ENCODE measurements around the gene PIP4K2B. TPM values are rescaled to one million over a fixed set of nuclear protein-coding genes. Genes with fewer than 3 reads are reported as not detected.

PIP4K2B gene
- polyA plus RNA-seq (2013, experiment 1 of 2), result 32.6 TPM
- 29.2 TPM for polyA plus RNA-seq (2013, experiment 2 of 2)

DNA sequence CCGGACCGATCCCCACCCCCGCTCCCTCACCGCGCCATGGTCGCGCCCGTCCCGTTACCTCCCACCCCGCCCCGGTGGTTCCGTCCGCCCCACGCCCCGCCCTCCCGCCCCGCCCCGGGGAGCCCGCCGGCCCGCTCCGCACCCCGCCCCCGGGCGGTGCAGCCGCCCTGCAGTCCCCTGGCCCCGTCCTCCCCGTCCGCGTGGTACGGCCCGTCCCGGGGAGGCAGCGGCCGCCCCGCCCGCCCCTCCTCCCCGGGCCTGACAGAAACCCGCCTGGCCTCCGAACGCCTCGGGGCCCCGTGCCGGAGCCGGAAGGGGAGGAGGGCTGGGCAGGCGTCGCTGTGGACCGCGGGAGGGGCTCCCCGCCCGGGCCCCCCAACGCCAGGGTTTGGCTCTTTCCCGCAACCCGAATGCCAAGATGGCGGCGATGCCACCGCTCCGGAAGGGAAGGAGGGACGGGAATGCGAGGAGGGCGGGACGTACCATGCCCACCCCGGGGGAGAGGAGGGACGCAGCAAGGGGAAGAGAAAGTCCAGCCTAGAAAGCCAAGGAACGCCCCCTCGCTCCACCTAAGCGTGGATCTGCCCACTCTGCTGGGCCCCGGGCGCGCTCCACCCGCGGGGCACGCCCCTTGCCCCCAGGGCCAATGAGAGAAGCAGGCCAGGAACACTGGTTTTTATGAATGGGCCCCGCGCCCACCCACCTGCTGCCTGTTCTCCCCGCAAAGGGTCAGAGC lies at the start of gene PIP4K2B:
TSS of gene PIP4K2B (minus strand) at position 56 of the 736 bp plus-strand sequence. CDS start 132 bp downstream, outside the sequence.
- Histone ChIP-seq H3K9me3 (ENCODE audit: control insufficient read depth, low read length) (no peaks in the 10 kb centered on the region), H2BK15ac (ENCODE audit: low read depth, poor library complexity, severe bottlenecking) (peak within 1 kb of the TSS; percentile 100), H2BK120ac (ENCODE audit: low read depth, low read length) (peak within 1 kb of the TSS; percentile 96), H3K36me3 (ENCODE audit: control insufficient read depth in 1 of 2, insufficient read depth in 2 of 2, low read depth in 1 of 2, low read length in 2 of 2) (peaks cover 19 to 41% of the 10 kb centered on the region in 2 experiments), H3K14ac (ENCODE audit: low read length in 2 of 2) (peak within 1 kb of the TSS in 1 of 2 experiments; percentile 100), H3K27me3 (ENCODE audit: control insufficient read depth in 1 of 2, insufficient read depth in 1 of 2, low read length in 2 of 2) (no peaks in the 10 kb centered on the region), H2AFZ (ENCODE audit: low read depth, low read length) (peak within 1 kb of the TSS; percentile 92), H3K18ac (ENCODE audit: low read depth in 1 of 2, low read length in 2 of 2) (peak within 1 kb of the TSS; percentile 96 to 98), H4K8ac (ENCODE audit: low read length) (peak within 1 kb of the TSS; percentile 99), H3K4me1 (ENCODE audit: control insufficient read depth, insufficient read depth, low read depth, low read length) (peaks cover 8% of the 10 kb centered on the region), H3K23ac (ENCODE audit: low read length in 2 of 2) (peak within 1 kb of the TSS in 1 of 2 experiments; percentile 90), H2BK5ac (ENCODE audit: low read depth, low read length, poor library complexity, severe bottlenecking) (peak within 1 kb of the TSS; percentile 100), H4K91ac (ENCODE audit: low read length) (peak within 1 kb of the TSS; percentile 99), H3K27ac (ENCODE audit: low read length, poor library complexity, severe bottlenecking) (peak within 1 kb of the TSS; percentile 90), H3K4me3 (ENCODE audit: insufficient read depth in 1 of 2, low read depth in 1 of 2, low read length in 2 of 2) (peak within 1 kb of the TSS; percentile 89 to 93), H3K4ac (ENCODE audit: low read depth in 1 of 2, low read length in 2 of 2) (peak within 1 kb of the TSS; percentile 98 to 99), H3K9ac (ENCODE audit: low read length) (peak within 1 kb of the TSS; percentile 95), H2BK12ac (ENCODE audit: low read length in 2 of 2) (peak within 1 kb of the TSS in 1 of 2 experiments; percentile 46), H3K4me2 (ENCODE audit: low read length, poor library complexity, severe bottlenecking) (peak within 1 kb of the TSS; percentile 71), H2AK5ac (ENCODE audit: low read length, severe bottlenecking) (no peak within 1 kb of the TSS), H3K79me1 (replicated peaks; ENCODE audit: low read length, poor library complexity, severe bottlenecking) (peaks cover 2% of the 10 kb centered on the region)
- WGBS, result under 1% methylated on average over 44 of the region's 76 CpGs
- DNase-seq, result peak; percentile 98

DNA sequence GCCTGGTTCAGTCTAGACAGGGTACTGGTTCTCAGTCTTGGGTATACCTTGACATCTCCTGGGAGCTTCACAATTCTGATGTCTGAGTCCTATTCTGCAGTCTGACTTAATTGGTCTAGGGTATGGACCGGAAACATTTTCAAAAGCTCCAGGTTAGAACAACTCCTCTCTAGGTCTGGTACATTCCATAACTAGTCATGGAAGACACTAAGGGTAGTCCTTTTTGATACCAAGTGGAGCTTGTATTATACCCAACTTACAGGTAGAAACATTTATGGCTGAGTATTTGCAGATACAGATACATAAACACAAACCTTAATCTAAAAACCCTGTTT lies 49.2 kb upstream of the PIP4K2B start:
- WGBS, result 100% methylated on average over 1 of the region's 1 CpG
- Histone ChIP-seq H3K4me3 (ENCODE audit: insufficient read depth in 1 of 2, low read depth in 1 of 2, low read length in 2 of 2) (no peak overlapping the region), H4K8ac (ENCODE audit: low read length) (no peak overlapping the region), H2AK5ac (ENCODE audit: low read length, severe bottlenecking) (no peak overlapping the region), H3K27ac (ENCODE audit: low read length, poor library complexity, severe bottlenecking) (no peak overlapping the region), H3K9me3 (ENCODE audit: control insufficient read depth, low read length) (no peaks in the 10 kb centered on the region), H3K36me3 (ENCODE audit: control insufficient read depth in 1 of 2, insufficient read depth in 2 of 2, low read depth in 1 of 2, low read length in 2 of 2) (peaks cover 44 to 65% of the 10 kb centered on the region in 2 experiments), H3K4me1 (ENCODE audit: control insufficient read depth, insufficient read depth, low read depth, low read length) (no peaks in the 10 kb centered on the region), H4K91ac (ENCODE audit: low read length) (no peak overlapping the region), H2AFZ (ENCODE audit: low read depth, low read length) (no peak overlapping the region), H3K4me2 (ENCODE audit: low read length, poor library complexity, severe bottlenecking) (no peak overlapping the region), H2BK15ac (ENCODE audit: low read depth, poor library complexity, severe bottlenecking) (no peak overlapping the region), H3K79me1 (replicated peaks; ENCODE audit: low read length, poor library complexity, severe bottlenecking) (no peaks in the 10 kb centered on the region), H3K27me3 (ENCODE audit: control insufficient read depth in 1 of 2, insufficient read depth in 1 of 2, low read length in 2 of 2) (no peaks in the 10 kb centered on the region), H3K14ac (ENCODE audit: low read length in 2 of 2) (no peak overlapping the region), H3K23ac (ENCODE audit: low read length in 2 of 2) (no peak overlapping the region), H2BK5ac (ENCODE audit: low read depth, low read length, poor library complexity, severe bottlenecking) (no peak overlapping the region), H2BK120ac (ENCODE audit: low read depth, low read length) (no peak overlapping the region), H3K9ac (ENCODE audit: low read length) (no peak overlapping the region), H2BK12ac (ENCODE audit: low read length in 2 of 2) (no peak overlapping the region), H3K4ac (ENCODE audit: low read depth in 1 of 2, low read length in 2 of 2) (no peak overlapping the region), H3K18ac (ENCODE audit: low read depth in 1 of 2, low read length in 2 of 2) (no peak overlapping the region)
- no peak for DNase-seq

DNA sequence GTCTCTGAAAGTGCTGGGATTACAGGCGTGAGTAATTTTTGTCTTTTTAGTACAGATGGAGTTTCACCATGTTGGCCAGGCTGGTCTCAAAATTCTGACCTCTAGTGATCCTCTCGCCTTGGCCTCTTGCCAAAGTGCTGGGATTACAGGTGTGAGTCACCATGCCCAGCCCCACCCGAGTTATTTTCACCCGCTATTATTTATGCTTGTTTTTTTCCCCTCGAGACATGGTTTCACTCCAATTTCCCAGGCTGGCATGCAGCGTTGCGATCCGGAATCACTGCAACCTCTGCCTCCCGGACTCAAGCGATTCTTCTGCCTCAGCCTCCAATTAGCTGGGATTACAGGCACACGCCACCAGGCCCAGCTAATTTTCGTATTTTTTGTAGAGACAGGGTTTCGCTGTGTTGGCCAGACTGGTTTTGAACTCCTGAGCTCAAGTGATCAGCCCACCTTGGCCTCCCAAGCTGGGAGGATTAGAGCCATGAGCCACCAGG lies 45.0 kb upstream of the PIP4K2B start:
- Histone ChIP-seq H3K9ac (ENCODE audit: low read length) (no peak overlapping the region), H4K8ac (ENCODE audit: low read length) (no peak overlapping the region), H2BK5ac (ENCODE audit: low read depth, low read length, poor library complexity, severe bottlenecking) (peak overlapping the region; percentile 25), H2BK15ac (ENCODE audit: low read depth, poor library complexity, severe bottlenecking) (no peak overlapping the region), H3K9me3 (ENCODE audit: control insufficient read depth, low read length) (no peaks in the 10 kb centered on the region), H2BK120ac (ENCODE audit: low read depth, low read length) (no peak overlapping the region), H3K4me1 (ENCODE audit: control insufficient read depth, insufficient read depth, low read depth, low read length) (no peaks in the 10 kb centered on the region), H3K23ac (ENCODE audit: low read length in 2 of 2) (no peak overlapping the region), H2BK12ac (ENCODE audit: low read length in 2 of 2) (no peak overlapping the region), H3K27me3 (ENCODE audit: control insufficient read depth in 1 of 2, insufficient read depth in 1 of 2, low read length in 2 of 2) (no peaks in the 10 kb centered on the region), H3K79me1 (replicated peaks; ENCODE audit: low read length, poor library complexity, severe bottlenecking) (no peaks in the 10 kb centered on the region), H3K36me3 (ENCODE audit: control insufficient read depth in 1 of 2, insufficient read depth in 2 of 2, low read depth in 1 of 2, low read length in 2 of 2) (peaks cover 29 to 32% of the 10 kb centered on the region in 2 experiments), H2AFZ (ENCODE audit: low read depth, low read length) (no peak overlapping the region), H3K18ac (ENCODE audit: low read depth in 1 of 2, low read length in 2 of 2) (no peak overlapping the region), H3K14ac (ENCODE audit: low read length in 2 of 2) (no peak overlapping the region), H3K4me2 (ENCODE audit: low read length, poor library complexity, severe bottlenecking) (no peak overlapping the region), H4K91ac (ENCODE audit: low read length) (no peak overlapping the region), H3K27ac (ENCODE audit: low read length, poor library complexity, severe bottlenecking) (no peak overlapping the region), H3K4me3 (ENCODE audit: insufficient read depth in 1 of 2, low read depth in 1 of 2, low read length in 2 of 2) (no peak overlapping the region), H3K4ac (ENCODE audit: low read depth in 1 of 2, low read length in 2 of 2) (no peak overlapping the region), H2AK5ac (ENCODE audit: low read length, severe bottlenecking) (no peak overlapping the region)
- peak; percentile 17 for DNase-seq
- 80% methylated on average over 13 of the region's 13 CpGs for WGBS

DNA sequence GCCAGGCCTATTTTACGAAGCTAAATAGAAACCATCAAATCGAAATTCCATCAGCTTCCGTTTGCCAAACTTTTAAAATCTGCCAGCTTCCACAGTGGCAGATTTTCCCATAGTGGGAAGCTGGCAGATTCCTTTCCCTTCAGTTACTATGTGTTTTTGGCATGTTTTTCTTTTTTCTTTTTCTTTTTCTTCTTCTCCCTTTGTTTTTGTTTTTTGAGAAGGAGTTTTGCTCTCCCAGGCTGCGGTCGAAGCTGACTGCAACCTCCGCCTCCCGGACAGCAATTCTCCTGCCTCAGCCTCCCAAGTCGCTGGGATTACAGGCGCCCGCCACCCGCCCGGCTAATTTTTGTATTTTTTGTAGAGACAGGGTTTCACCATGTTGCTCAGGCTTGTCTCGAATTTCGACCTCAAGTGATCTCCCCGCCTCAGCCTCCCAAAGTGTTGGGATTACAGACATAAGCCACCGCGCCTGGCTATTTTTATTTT lies 26.4 kb upstream of the PIP4K2B start:
- H4K8ac ChIP-seq (ENCODE audit: low read length), result peak overlapping the region; percentile 98
- no peak overlapping the region for H4K91ac ChIP-seq (ENCODE audit: low read length)
- peak overlapping the region; percentile 48 for H2AFZ ChIP-seq (ENCODE audit: low read depth, low read length)
- no peak overlapping the region for H3K23ac ChIP-seq (ENCODE audit: low read length in 2 of 2)
- peak overlapping the region; percentile 83 to 97 for H3K4ac ChIP-seq (ENCODE audit: low read depth in 1 of 2, low read length in 2 of 2)
- no peaks in the 10 kb centered on the region for H3K27me3 ChIP-seq (ENCODE audit: control insufficient read depth in 1 of 2, insufficient read depth in 1 of 2, low read length in 2 of 2)
- no peak overlapping the region for H3K14ac ChIP-seq (ENCODE audit: low read length in 2 of 2)
- H3K36me3 ChIP-seq (ENCODE audit: control insufficient read depth in 1 of 2, insufficient read depth in 2 of 2, low read depth in 1 of 2, low read length in 2 of 2), result peaks cover 8 to 10% of the 10 kb centered on the region in 2 experiments
- 95% methylated on average over 17 of the region's 17 CpGs for whole genome bisulfite sequencing
- peaks cover 11% of the 10 kb centered on the region for H3K79me1 ChIP-seq (replicated peaks; ENCODE audit: low read length, poor library complexity, severe bottlenecking)
- no peak for DNase-seq
- H2AK5ac ChIP-seq (ENCODE audit: low read length, severe bottlenecking), result peak overlapping the region; percentile 96
- peaks cover 9% of the 10 kb centered on the region for H3K4me1 ChIP-seq (ENCODE audit: control insufficient read depth, insufficient read depth, low read depth, low read length)
- peak overlapping the region; percentile 25 to 98 for H3K18ac ChIP-seq (ENCODE audit: low read depth in 1 of 2, low read length in 2 of 2)
- no peak overlapping the region for H2BK12ac ChIP-seq (ENCODE audit: low read length in 2 of 2)
- peak overlapping the region; percentile 94 for H3K9ac ChIP-seq (ENCODE audit: low read length)
- H2BK120ac ChIP-seq (ENCODE audit: low read depth, low read length), result peak overlapping the region; percentile 39
- peak overlapping the region; percentile 69 for H3K4me2 ChIP-seq (ENCODE audit: low read length, poor library complexity, severe bottlenecking)
- H3K27ac ChIP-seq (ENCODE audit: low read length, poor library complexity, severe bottlenecking), result peak overlapping the region; percentile 85
- peak overlapping the region in 1 of 2 experiments; percentile 90 for H3K4me3 ChIP-seq (ENCODE audit: insufficient read depth in 1 of 2, low read depth in 1 of 2, low read length in 2 of 2)
- H2BK5ac ChIP-seq (ENCODE audit: low read depth, low read length, poor library complexity, severe bottlenecking), result no peak overlapping the region
- H2BK15ac ChIP-seq (ENCODE audit: low read depth, poor library complexity, severe bottlenecking), result no peak overlapping the region
- H3K9me3 ChIP-seq (ENCODE audit: control insufficient read depth, low read length), result no peaks in the 10 kb centered on the region

All from mesenchymal stem cell (in vitro differentiated cells and primary cell).